Central memory CD8-positive, alpha-beta T cell (primary cell): ENCODE data around the gene ACTN2.

Experiments used
- ATAC-seq: fragments of 150-1000 bp; cut with Tn5 transposase; replicated peaks from 2 replicates; pipeline ENCODE4 v1.10.0; 2022; ENCODE audit warnings: mild to moderate bottlenecking, moderate FRiP score, moderate number of reproducible peaks; ENCODE audit not compliant: poor library complexity, severe bottlenecking; ENCODE audit errors: extremely low read depth
- DNase-seq, 2 donors: peaks; one replicate each; pipeline ENCODE4 v3.0.0; 2021; ENCODE audit warnings: low spot score in 2 of 2
- H3K27ac Mint-ChIP-seq: one replicate; pipeline ENCODE4 v1.8.0; 2022; ENCODE audit warnings: low read depth, mild to moderate bottlenecking, moderate library complexity, mixed read lengths
- H3K27me3 Mint-ChIP-seq: one replicate; pipeline ENCODE4 v1.8.0; 2022; ENCODE audit warnings: mixed read lengths
- H3K36me3 Mint-ChIP-seq: one replicate; pipeline ENCODE4 v1.8.0; 2022; ENCODE audit warnings: mild to moderate bottlenecking, moderate library complexity, mixed read lengths; ENCODE audit not compliant: insufficient read depth
- H3K4me1 Mint-ChIP-seq: one replicate; pipeline ENCODE4 v1.8.0; 2022; ENCODE audit warnings: mixed read lengths
- H3K4me3 Mint-ChIP-seq: one replicate; pipeline ENCODE4 v1.8.0; 2022; ENCODE audit warnings: mild to moderate bottlenecking, moderate library complexity, mixed read lengths
- H3K9me3 Mint-ChIP-seq: one replicate; pipeline ENCODE4 v1.8.0; 2022; ENCODE audit warnings: mixed read lengths

The ACTN2 gene

GRCh38 chr1:236673289-236673919 lies 12.9 kb upstream of the ACTN2 start:
- H3K4me1 Mint-ChIP-seq = no peaks in the 10 kb centered on the region
- H3K27ac Mint-ChIP-seq = no peak overlapping the region
- peaks cover 49% of the 10 kb centered on the region for H3K27me3 Mint-ChIP-seq
- H3K9me3 Mint-ChIP-seq = no peaks in the 10 kb centered on the region
- no peak for DNase-seq
- H3K4me3 Mint-ChIP-seq = no peak overlapping the region
- H3K36me3 Mint-ChIP-seq = no peaks in the 10 kb centered on the region
- no peak for ATAC-seq

- no peak overlapping the region for H3K4me3 Mint-ChIP-seq
- H3K27me3 Mint-ChIP-seq = peaks cover 35% of the 10 kb centered on the region
- H3K4me1 Mint-ChIP-seq = no peaks in the 10 kb centered on the region
- H3K27ac Mint-ChIP-seq = no peak overlapping the region
- H3K36me3 Mint-ChIP-seq = no peaks in the 10 kb centered on the region
- H3K9me3 Mint-ChIP-seq = no peaks in the 10 kb centered on the region
- DNase-seq (no peak), ATAC-seq (no peak)
Measured at GRCh38 chr1:236677641-236678235, 8.6 kb upstream of the ACTN2 start.

- ATAC-seq (no peak), DNase-seq (no peak)
- Mint-ChIP-seq H3K4me3 (no peak overlapping the region), H3K36me3 (no peaks in the 10 kb centered on the region), H3K27ac (no peak overlapping the region), H3K27me3 (peaks cover 28% of the 10 kb centered on the region), H3K4me1 (peaks cover 9% of the 10 kb centered on the region), H3K9me3 (no peaks in the 10 kb centered on the region)
Measured at GRCh38 chr1:236681219-236681618, 5.1 kb upstream of the ACTN2 start.

GRCh38 chr1:236685205-236685916 lies 938 bp upstream of the ACTN2 start:
- Mint-ChIP-seq H3K27me3 (peaks cover 50% of the 10 kb centered on the region), H3K4me3 (peak overlapping the region; percentile 59), H3K27ac (no peak overlapping the region), H3K4me1 (peaks cover 20% of the 10 kb centered on the region), H3K9me3 (no peaks in the 10 kb centered on the region), H3K36me3 (no peaks in the 10 kb centered on the region)
- ATAC-seq = no peak
- DNase-seq = no peak

- peaks cover 63% of the 10 kb centered on the region for H3K27me3 Mint-ChIP-seq
- H3K36me3 Mint-ChIP-seq = no peaks in the 10 kb centered on the region
- DNase-seq (no peak), ATAC-seq (no peak)
- peak overlapping the region; percentile 61 for H3K4me3 Mint-ChIP-seq
- no peak overlapping the region for H3K27ac Mint-ChIP-seq
- H3K4me1 Mint-ChIP-seq = peaks cover 20% of the 10 kb centered on the region
- H3K9me3 Mint-ChIP-seq = no peaks in the 10 kb centered on the region
Measured at GRCh38 chr1:236686815-236687160, 489 bp downstream of the ACTN2 start.

GRCh38 chr1:236687273-236687672 lies 974 bp downstream of the ACTN2 start:
- peak overlapping the region; percentile 61 for H3K4me3 Mint-ChIP-seq
- ATAC-seq (no peak), DNase-seq (no peak)
- H3K27ac Mint-ChIP-seq = no peak overlapping the region
- no peaks in the 10 kb centered on the region for H3K36me3 Mint-ChIP-seq
- H3K4me1 Mint-ChIP-seq = peaks cover 20% of the 10 kb centered on the region
- H3K9me3 Mint-ChIP-seq = no peaks in the 10 kb centered on the region
- peaks cover 68% of the 10 kb centered on the region for H3K27me3 Mint-ChIP-seq

- Mint-ChIP-seq H3K27ac (no peak overlapping the region), H3K27me3 (peaks cover 83% of the 10 kb centered on the region), H3K4me1 (peaks cover 20% of the 10 kb centered on the region), H3K36me3 (no peaks in the 10 kb centered on the region), H3K9me3 (no peaks in the 10 kb centered on the region), H3K4me3 (no peak overlapping the region)
- DNase-seq = no peak
- ATAC-seq = no peak
Measured at GRCh38 chr1:236688705-236689104, 2.4 kb downstream of the ACTN2 start.

GRCh38 chr1:236689713-236690569 lies 3.6 kb downstream of the ACTN2 start:
- no peak for DNase-seq
- Mint-ChIP-seq H3K9me3 (no peaks in the 10 kb centered on the region), H3K27ac (no peak overlapping the region), H3K4me1 (peaks cover 20% of the 10 kb centered on the region), H3K4me3 (no peak overlapping the region), H3K36me3 (peaks cover 2% of the 10 kb centered on the region), H3K27me3 (peaks cover 93% of the 10 kb centered on the region)
- ATAC-seq = no peak

- DNase-seq (no peak), ATAC-seq (no peak)
- H3K27ac Mint-ChIP-seq = no peak overlapping the region
- peaks cover 89% of the 10 kb centered on the region for H3K27me3 Mint-ChIP-seq
- H3K4me3 Mint-ChIP-seq = no peak overlapping the region
- H3K9me3 Mint-ChIP-seq = no peaks in the 10 kb centered on the region
- H3K36me3 Mint-ChIP-seq = peaks cover 2% of the 10 kb centered on the region
- peaks cover 12% of the 10 kb centered on the region for H3K4me1 Mint-ChIP-seq
Measured at GRCh38 chr1:236691348-236691747, 5.0 kb downstream of the ACTN2 start.

- no peaks in the 10 kb centered on the region for H3K9me3 Mint-ChIP-seq
- ATAC-seq (no peak), DNase-seq (no peak)
- H3K4me1 Mint-ChIP-seq = peaks cover 5% of the 10 kb centered on the region
- H3K4me3 Mint-ChIP-seq = no peak overlapping the region
- H3K27ac Mint-ChIP-seq = no peak overlapping the region
- H3K27me3 Mint-ChIP-seq = peaks cover 92% of the 10 kb centered on the region
- H3K36me3 Mint-ChIP-seq = peaks cover 4% of the 10 kb centered on the region
Measured at GRCh38 chr1:236692128-236692527, 5.8 kb downstream of the ACTN2 start.

GRCh38 chr1:236692742-236693141 lies 6.4 kb downstream of the ACTN2 start:
- Mint-ChIP-seq H3K9me3 (no peaks in the 10 kb centered on the region), H3K36me3 (peaks cover 4% of the 10 kb centered on the region), H3K27ac (no peak overlapping the region), H3K27me3 (peaks cover 90% of the 10 kb centered on the region), H3K4me3 (no peak overlapping the region), H3K4me1 (no peaks in the 10 kb centered on the region)
- DNase-seq = no peak
- no peak for ATAC-seq

- ATAC-seq = no peak
- Mint-ChIP-seq H3K27ac (no peak overlapping the region), H3K27me3 (peaks cover 56% of the 10 kb centered on the region), H3K9me3 (no peaks in the 10 kb centered on the region), H3K36me3 (peaks cover 4% of the 10 kb centered on the region), H3K4me3 (no peak overlapping the region), H3K4me1 (no peaks in the 10 kb centered on the region)
- DNase-seq = no peak
Measured at GRCh38 chr1:236699366-236699765, 13.1 kb downstream of the ACTN2 start.
